Cardiac fibroblast (primary cell): ENCODE data around the gene LEMD2.
A peak's percentile ranks its signal among the peaks of the same experiment; 100 is the strongest.

Experiments
- DNase-seq, 2 donors: peaks; one replicate each; pipeline versions ENCODE4 v3.0.0 to v3.0.0-alpha.2; 2010; ENCODE audit warnings: low read depth in 2 of 2
- H3K4me3 ChIP-seq, 2 donors: replicated peaks in 1 of 2; 1 replicate in 1 of 2; 2 replicates in 1 of 2; pipeline ENCODE4 v1.5.1; 2011; ENCODE audit warnings: low read depth in 2 of 2, low read length in 2 of 2, mild to moderate bottlenecking in 2 of 2, moderate library complexity in 1 of 2
- TF ChIP-seq, protein P1 (sequence below): IDR thresholded peaks from one replicate; pipeline ENCODE4 v1.5.1; 2011; ENCODE audit warnings: low read depth, mild to moderate bottlenecking, low read length, inconsistent platforms

Gene LEMD2

GRCh38 chr6:33770124-33770832 lies 18.7 kb downstream of the LEMD2 start:
- no peak for DNase-seq
- no peak overlapping the region for H3K4me3 ChIP-seq
- TF ChIP-seq, protein P1, sequence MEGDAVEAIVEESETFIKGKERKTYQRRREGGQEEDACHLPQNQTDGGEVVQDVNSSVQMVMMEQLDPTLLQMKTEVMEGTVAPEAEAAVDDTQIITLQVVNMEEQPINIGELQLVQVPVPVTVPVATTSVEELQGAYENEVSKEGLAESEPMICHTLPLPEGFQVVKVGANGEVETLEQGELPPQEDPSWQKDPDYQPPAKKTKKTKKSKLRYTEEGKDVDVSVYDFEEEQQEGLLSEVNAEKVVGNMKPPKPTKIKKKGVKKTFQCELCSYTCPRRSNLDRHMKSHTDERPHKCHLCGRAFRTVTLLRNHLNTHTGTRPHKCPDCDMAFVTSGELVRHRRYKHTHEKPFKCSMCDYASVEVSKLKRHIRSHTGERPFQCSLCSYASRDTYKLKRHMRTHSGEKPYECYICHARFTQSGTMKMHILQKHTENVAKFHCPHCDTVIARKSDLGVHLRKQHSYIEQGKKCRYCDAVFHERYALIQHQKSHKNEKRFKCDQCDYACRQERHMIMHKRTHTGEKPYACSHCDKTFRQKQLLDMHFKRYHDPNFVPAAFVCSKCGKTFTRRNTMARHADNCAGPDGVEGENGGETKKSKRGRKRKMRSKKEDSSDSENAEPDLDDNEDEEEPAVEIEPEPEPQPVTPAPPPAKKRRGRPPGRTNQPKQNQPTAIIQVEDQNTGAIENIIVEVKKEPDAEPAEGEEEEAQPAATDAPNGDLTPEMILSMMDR = no peak

DNA sequence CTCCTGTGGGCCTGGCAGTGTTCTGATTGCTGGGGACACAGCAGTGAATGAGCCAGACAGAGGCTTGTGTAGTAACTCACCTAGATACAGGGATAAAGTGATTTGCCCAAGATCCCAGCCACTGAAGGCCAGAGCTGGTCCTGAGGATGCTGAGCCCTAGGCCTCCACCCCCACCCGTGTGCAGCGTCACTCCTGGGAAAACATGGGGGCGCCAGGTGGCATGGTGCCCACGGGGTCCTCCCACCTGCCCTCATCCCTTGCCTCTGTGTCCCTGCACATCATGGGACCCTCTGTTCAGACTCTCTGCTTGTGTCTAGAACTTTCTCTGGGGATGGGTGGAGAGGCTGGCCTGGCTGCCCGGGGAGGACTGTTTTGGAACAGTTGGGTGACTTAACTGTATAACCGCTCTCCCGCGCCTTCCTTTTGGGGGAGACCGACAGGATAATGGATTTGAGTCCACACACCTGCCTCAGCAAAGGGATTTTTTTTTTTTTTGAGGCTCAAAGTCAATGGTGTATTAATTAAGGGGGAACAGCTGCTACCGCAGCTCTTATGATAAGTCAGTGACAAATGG lies 19.6 kb downstream of the LEMD2 start:
- TF ChIP-seq, protein P1 = no peak
- no peak overlapping the region for H3K4me3 ChIP-seq
- DNase-seq = no peak

GRCh38 chr6:33768644-33769120 lies 20.2 kb downstream of the LEMD2 start:
- peak; percentile 86 to 90 for DNase-seq
- TF ChIP-seq, protein P1 = peak; percentile 97
- H3K4me3 ChIP-seq = no peak overlapping the region

GRCh38 chr6:33766921-33767907 lies 21.7 kb downstream of the LEMD2 start:
- no peak overlapping the region for H3K4me3 ChIP-seq
- TF ChIP-seq, protein P1 = no peak
- no peak for DNase-seq

- no peak for DNase-seq
- TF ChIP-seq, protein P1 = no peak
- no peak overlapping the region for H3K4me3 ChIP-seq
Observed at GRCh38 chr6:33765368-33765767, 23.6 kb downstream of the LEMD2 start.

- TF ChIP-seq, protein P1 = no peak
- H3K4me3 ChIP-seq = no peak overlapping the region
- DNase-seq = no peak
Observed at GRCh38 chr6:33764036-33764435, 24.9 kb downstream of the LEMD2 start.
